Breast epithelium (tissue), 3 donors: ENCODE measurements around the gene PIK3CD.

ENCODE experiments used
- CTCF ChIP-seq, 3 donors: fragments of 450-650 bp; IDR thresholded peaks; one replicate each; pipeline ENCODE4 v1.5.1; 2016 to 2017; ENCODE audit warnings: antibody characterized with exemption in 3 of 3, mild to moderate bottlenecking in 3 of 3, moderate library complexity in 3 of 3
- POLR2A ChIP-seq: fragments of 450-650 bp; IDR thresholded peaks from one replicate; pipeline ENCODE4 v1.6.1; 2016; ENCODE audit warnings: antibody characterized with exemption, mild to moderate bottlenecking, moderate library complexity

DNA sequence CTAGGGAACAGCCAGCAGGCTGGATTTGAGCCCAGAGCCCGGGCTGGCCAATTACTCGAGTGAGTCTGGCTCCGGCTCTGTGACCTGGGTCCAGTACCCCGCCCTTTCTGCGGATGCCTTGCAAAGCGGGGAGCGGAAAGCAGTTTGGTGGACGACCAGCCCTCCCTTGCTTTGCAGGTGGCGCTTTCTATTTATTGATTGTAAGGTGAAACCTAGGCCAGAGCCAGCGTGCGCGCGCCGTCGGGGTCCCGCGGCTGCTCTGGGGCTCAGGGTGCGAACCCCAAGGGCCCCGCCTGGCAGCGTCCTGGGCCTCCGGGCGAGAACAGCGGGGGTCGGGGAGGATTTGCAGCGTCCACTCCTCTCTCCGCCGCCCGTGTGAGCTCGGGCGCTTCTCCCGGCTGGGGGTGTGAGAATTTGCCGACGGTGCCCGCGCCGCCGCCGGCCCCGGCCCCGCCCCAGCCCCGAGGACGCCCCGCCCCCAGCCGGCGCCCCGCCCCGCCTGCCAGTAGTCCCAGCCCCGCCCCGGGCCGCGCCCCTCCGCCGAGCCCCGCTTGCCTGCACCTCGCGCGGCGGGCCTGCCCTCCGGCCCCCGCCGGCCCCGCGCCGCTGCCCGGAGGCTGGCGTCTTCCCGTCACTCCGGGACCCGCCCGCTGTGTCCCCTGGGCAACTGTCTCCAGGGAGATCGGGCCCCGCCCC is 37.6 kb downstream of the PIK3CD start:
- TF ChIP-seq POLR2A: no peak
- TF ChIP-seq CTCF (IDR thresholded peaks at IDR 0.05): no peak
